Measurements from ENCODE around the gene PEX26. TPM values are rescaled to one million over a fixed set of nuclear protein-coding genes. Genes with fewer than 3 reads are reported as not detected.

Gene PEX26
- total and polyA plus RNA-seq, 9 of the 15 experiments (the other 6 are each of a cell fraction or from before 2014, with no cell fraction given): 0.35 to 39.6 (median 17.4) TPM

- peaks cover 42 to 53% of the 10 kb centered on the region in 2 experiments; a peak in 4 of 5 replicates for H3K27me3 ChIP-seq (ENCODE audit: control insufficient read depth in 2 of 2, insufficient read depth in 2 of 2, low read length in 2 of 2)
- POLR2A ChIA-PET: interaction anchor here (0.6 kb wide), 1 partner anchor 32 kb away, joined by 3 read pairs; no protein-coding TSS in a partner anchor
- H3K36me3 ChIP-seq (ENCODE audit: control insufficient read depth, insufficient read depth, low read length): no peaks in the 10 kb centered on the region
- H3K27ac ChIP-seq (ENCODE audit: extremely low read depth, low read depth, low read length): no peak overlapping the region
- H3K9ac ChIP-seq (ENCODE audit: insufficient read depth in 1 of 2, low read depth in 2 of 2, low read length in 2 of 2): no peak overlapping the region
- no peaks in the 10 kb centered on the region for H3K9me3 ChIP-seq (replicated peaks; ENCODE audit: control insufficient read depth, insufficient read depth, low read depth, low read length)
- no peaks in the 10 kb centered on the region for H3K79me2 ChIP-seq (ENCODE audit: control insufficient read depth, insufficient read depth, low read length)
- CTCF ChIA-PET (ENCODE audit: low intra/inter-chr PET ratio): no interaction called here
- FAIRE-seq (no peak), DNase-seq (ENCODE audit: extremely low read depth in 1 of 4, low spot score in 3 of 4) (no peak), ATAC-seq (no peak)
- WGBS (ENCODE audit: insufficient coverage, low coverage, missing lambda C conversion rate): under 1% methylated on average over 10 of the region's 10 CpGs
- H2AFZ ChIP-seq (ENCODE audit: low read depth, low read length): no peak overlapping the region
- no peaks in the 10 kb centered on the region for H3K9me1 ChIP-seq (ENCODE audit: control insufficient read depth, insufficient read depth, low read length)
- no TSS peak for BruUV-seq (replicated peaks)
- in situ Hi-C loops (cut with MboI) (no loop called here), intact Hi-C loops (cut with micrococcal nuclease) (no loop called here)
- no peak overlapping the region for H3K4me2 ChIP-seq (ENCODE audit: insufficient read depth, low read length)
- H3K4me1 ChIP-seq (replicated peaks in 1 of 2; ENCODE audit: control insufficient read depth in 2 of 2, insufficient read depth in 2 of 2, low read length in 2 of 2): no peaks in the 10 kb centered on the region; a peak in 1 of 5 replicates
- H4K20me1 ChIP-seq (replicated peaks; ENCODE audit: control insufficient read depth, insufficient read depth, low read length): peaks cover 4% of the 10 kb centered on the region; the same call in 1 of the 2 replicates
- H3K4me3 ChIP-seq: no peak overlapping the region
- TF ChIP-seq ATF1 (CRISPR knock-in tag; IDR thresholded peaks at IDR 0.05) (no peak), ATF1 (tag; IDR thresholded peaks at IDR 0.05) (no peak), RUNX1 (IDR thresholded peaks at IDR 0.05; ENCODE audit: low read depth) (no peak), SMARCB1 (IDR thresholded peaks at IDR 0.05; ENCODE audit: insufficient read length, low read depth) (no peak), NCOA2 (IDR thresholded peaks at IDR 0.05; ENCODE audit: partially characterized antibody in 2 of 2) (no peak), CHAMP1 (IDR thresholded peaks at IDR 0.05) (no peak), UBTF (IDR thresholded peaks at IDR 0.05; ENCODE audit: borderline replicate concordance in 1 of 2, low read depth in 2 of 2, low read length in 2 of 2) (no peak), ZNF280A (IDR thresholded peaks at IDR 0.05; ENCODE audit: low read depth, partially characterized antibody) (no peak), CSDE1 (IDR thresholded peaks at IDR 0.05) (no peak), ZNF511 (CRISPR knock-in tag; IDR thresholded peaks at IDR 0.05) (no peak), U2AF1 (optimal IDR thresholded peaks at IDR 0.05; ENCODE audit: low read depth, low read length) (no peak), IRF9 (tag; IDR thresholded peaks at IDR 0.05) (no peak)
Measured at GRCh38 chr22:18031695-18032454, 45.9 kb upstream of the PEX26 start.
